Measurements from ENCODE around the gene L3MBTL4. TPM values are rescaled to one million over a fixed set of nuclear protein-coding genes. Genes with fewer than 3 reads are reported as not detected.

Gene L3MBTL4
- total RNA-seq, 1 donor from 2014 or later = 16.2 TPM

GRCh38 chr18:5943514-5943913 is 471.2 kb downstream of the L3MBTL4 start:
- Histone ChIP-seq H3K4me1 (no peaks in the 10 kb centered on the region), H3K27ac (no peak overlapping the region), H3K9me3 (no peaks in the 10 kb centered on the region), H3K36me3 (no peaks in the 10 kb centered on the region), H3K27me3 (no peaks in the 10 kb centered on the region), H3K4me3 (no peak overlapping the region)
- DNase-seq (no peak), ATAC-seq (no peak)
- no peak for TF ChIP-seq CTCF (IDR thresholded peaks at IDR 0.05)
- intact Hi-C loops (cut with DNase I) = no loop called here

- intact Hi-C loops (cut with DNase I) = no loop called here
- H3K4me3 ChIP-seq = no peak overlapping the region
- no peak for ATAC-seq
Measured at GRCh38 chr18:5942591-5942990, 472.1 kb downstream of the L3MBTL4 start.

GRCh38 chr18:5941890-5942289 is 472.8 kb downstream of the L3MBTL4 start:
- no peaks in the 10 kb centered on the region for H3K36me3 ChIP-seq
- H3K9me3 ChIP-seq = no peaks in the 10 kb centered on the region
- DNase-seq (no peak), ATAC-seq (no peak)
- no peak overlapping the region for H3K27ac ChIP-seq
- TF ChIP-seq CTCF (IDR thresholded peaks at IDR 0.05) = no peak
- intact Hi-C loops (cut with DNase I) = no loop called here
- H3K4me1 ChIP-seq = no peaks in the 10 kb centered on the region
- no peaks in the 10 kb centered on the region for H3K27me3 ChIP-seq
- H3K4me3 ChIP-seq = no peak overlapping the region

More at GRCh38 chr18:5942591-5942990, 472.1 kb downstream of the L3MBTL4 start:
- no peaks in the 10 kb centered on the region for H3K36me3 ChIP-seq
- no peak for TF ChIP-seq CTCF (IDR thresholded peaks at IDR 0.05)
- no peak for DNase-seq
- H3K4me1 ChIP-seq = no peaks in the 10 kb centered on the region
- no peak overlapping the region for H3K27ac ChIP-seq
- H3K9me3 ChIP-seq = no peaks in the 10 kb centered on the region
- no peaks in the 10 kb centered on the region for H3K27me3 ChIP-seq

- intact Hi-C loops (cut with DNase I) = no loop called here
- Histone ChIP-seq H3K27me3 (no peaks in the 10 kb centered on the region), H3K4me3 (no peak overlapping the region), H3K4me1 (no peaks in the 10 kb centered on the region), H3K27ac (no peak overlapping the region), H3K36me3 (no peaks in the 10 kb centered on the region), H3K9me3 (no peaks in the 10 kb centered on the region)
- DNase-seq (no peak), ATAC-seq (no peak)
- no peak for TF ChIP-seq CTCF (IDR thresholded peaks at IDR 0.05)
Measured at GRCh38 chr18:5939801-5940667, 474.7 kb downstream of the L3MBTL4 start.

GRCh38 chr18:5937795-5938194 is 476.9 kb downstream of the L3MBTL4 start:
- no peaks in the 10 kb centered on the region for H3K27me3 ChIP-seq
- no peak overlapping the region for H3K4me3 ChIP-seq
- H3K9me3 ChIP-seq = no peaks in the 10 kb centered on the region
- ATAC-seq (no peak), DNase-seq (no peak)
- no peaks in the 10 kb centered on the region for H3K36me3 ChIP-seq
- intact Hi-C loops (cut with DNase I) = no loop called here
- no peak for TF ChIP-seq CTCF (IDR thresholded peaks at IDR 0.05)
- H3K27ac ChIP-seq = no peak overlapping the region
- H3K4me1 ChIP-seq = no peaks in the 10 kb centered on the region
